Smooth muscle cell (in vitro differentiated cells): ENCODE results near the gene FNBP1. TPM values are rescaled to one million over a fixed set of nuclear protein-coding genes. Genes with fewer than 3 reads are reported as not detected.
A peak's percentile ranks its signal among the peaks of the same experiment; 100 is the strongest.
"Not testable (repeated sequence)": the region's sequence is repeated elsewhere in the genome, so short reads cannot be mapped to it uniquely, and the experiment has no call there.

Source experiments
- DNase-seq: peaks from one replicate; lab custom pipeline; 2025; ENCODE audit not compliant: unreplicated experiment; lab: John Stamatoyannopoulos, UW
- H2AFZ ChIP-seq: fragments of 200-600 bp; sonication (generic); 2 replicates; pipeline ENCODE4 v1.6.0; 2016; ENCODE audit warnings: antibody characterized with exemption, low read depth, mild to moderate bottlenecking
- H3F3A ChIP-seq: fragments of 200-600 bp; sonication (generic); 2 replicates; pipeline ENCODE4 v1.6.0; 2017; ENCODE audit warnings: antibody characterized with exemption, low read depth
- H3K27ac ChIP-seq: fragments of 200-600 bp; sonication (generic); 2 replicates; pipeline ENCODE4 v1.5.1; 2016; ENCODE audit warnings: low read depth, mild to moderate bottlenecking
- H3K27me3 ChIP-seq: fragments of 200-600 bp; sonication (generic); 2 replicates; pipeline ENCODE4 v1.6.1; 2016; ENCODE audit warnings: low read depth, mild to moderate bottlenecking
- H3K36me3 ChIP-seq: fragments of 200-600 bp; sonication (generic); 2 replicates; pipeline ENCODE4 v1.5.1; 2016; ENCODE audit warnings: low read depth
- H3K4me1 ChIP-seq: fragments of 200-600 bp; sonication (generic); 2 replicates; pipeline ENCODE4 v1.5.1; 2016; ENCODE audit warnings: low read depth
- H3K4me2 ChIP-seq: fragments of 200-600 bp; sonication (generic); 2 replicates; pipeline ENCODE4 v1.6.0; 2016; ENCODE audit warnings: mild to moderate bottlenecking
- H3K4me3 ChIP-seq: fragments of 200-600 bp; sonication (generic); 2 replicates; pipeline ENCODE4 v1.5.1; 2016; ENCODE audit warnings: mild to moderate bottlenecking
- H3K79me2 ChIP-seq: fragments of 200-600 bp; sonication (generic); 2 replicates; pipeline ENCODE4 v1.6.0; 2016; ENCODE audit warnings: low read depth, mild to moderate bottlenecking
- H3K9ac ChIP-seq: fragments of 200-600 bp; sonication (generic); 2 replicates; pipeline ENCODE4 v1.6.0; 2016; ENCODE audit warnings: low read depth
- H3K9me3 ChIP-seq: fragments of 200-600 bp; sonication (generic); replicated peaks from 2 replicates; pipeline ENCODE4 v1.5.1; 2016; ENCODE audit warnings: low read depth
- H4K20me1 ChIP-seq: fragments of 200-600 bp; sonication (generic); 2 replicates; pipeline ENCODE4 v1.6.0; 2016; ENCODE audit warnings: low read depth
- WGBS: methylation state at CpG from one replicate; pipeline ENCODE4 v1.1.7; 2016; ENCODE audit warnings: low lambda C conversion rate; 5-methylcytosine and 5-hydroxymethylcytosine counted together
- polyA plus RNA-seq: library from polyadenylated mRNA; unstranded; fragments of >200 nt; fragmentation: Nextera tagmentation; extraction: Ambion mirVana; gene quantifications from 2 replicates; pipeline ENCODE4 v1.2.1, GENCODE V29; 2016
- total RNA-seq: library from RNA; depleted of rRNA; stranded (reverse); fragments of >200 nt; gene quantifications from 2 replicates; pipeline ENCODE4 v1.2.3, GENCODE V29; 2014
- TF ChIP-seq, protein P1 (sequence below): fragments of 200-600 bp; sonication (generic); IDR thresholded peaks from 2 replicates; pipeline ENCODE4 v1.5.1; 2017; ENCODE audit warnings: borderline replicate concordance, mild to moderate bottlenecking, antibody characterized with exemption; ENCODE audit not compliant: insufficient read depth, poor library complexity, severe bottlenecking

The FNBP1 gene
- total and polyA plus RNA-seq, 2 experiments from 2014 or later: 17.1 to 17.2 TPM

DNA sequence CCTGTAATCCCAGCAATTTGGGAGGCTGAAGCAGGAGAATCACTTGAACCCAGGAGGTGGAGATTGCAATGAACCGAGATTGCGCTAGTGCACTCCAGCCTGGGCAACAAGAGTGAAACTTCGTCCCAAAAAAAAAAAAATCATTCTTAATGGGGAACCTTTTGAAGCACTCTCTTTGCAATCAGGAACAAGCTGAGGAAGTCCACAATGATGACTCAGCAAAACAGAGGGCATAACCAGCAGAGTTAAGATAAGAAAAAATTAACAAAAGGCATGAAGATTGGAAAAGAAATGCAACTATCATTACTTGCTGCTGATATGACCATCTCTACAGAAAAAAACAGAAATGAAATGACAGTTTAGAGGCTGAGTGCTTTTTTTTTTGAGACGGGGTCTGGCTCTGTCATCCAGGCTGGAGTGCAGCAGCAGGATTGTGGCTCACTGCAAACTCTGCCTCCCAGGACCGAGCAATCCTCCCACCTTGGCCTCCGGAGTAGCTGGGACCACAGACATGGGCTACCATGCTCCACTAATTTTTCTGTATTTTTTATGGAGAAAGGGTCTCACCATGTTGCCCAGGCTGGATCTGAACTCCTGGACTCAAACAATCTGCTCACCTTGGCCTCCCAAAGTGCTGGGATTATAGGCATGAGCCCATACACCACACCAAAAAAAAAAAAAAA is 88.0 kb downstream of the FNBP1 start:
- H3K79me2 ChIP-seq: peaks cover 5% of the 10 kb centered on the region
- H3K9ac ChIP-seq: no peak overlapping the region
- H3K27me3 ChIP-seq: no peaks in the 10 kb centered on the region
- no peak for DNase-seq
- no peaks in the 10 kb centered on the region for H3K36me3 ChIP-seq
- peak overlapping the region; percentile 37 for H3K27ac ChIP-seq
- TF ChIP-seq, protein P1, sequence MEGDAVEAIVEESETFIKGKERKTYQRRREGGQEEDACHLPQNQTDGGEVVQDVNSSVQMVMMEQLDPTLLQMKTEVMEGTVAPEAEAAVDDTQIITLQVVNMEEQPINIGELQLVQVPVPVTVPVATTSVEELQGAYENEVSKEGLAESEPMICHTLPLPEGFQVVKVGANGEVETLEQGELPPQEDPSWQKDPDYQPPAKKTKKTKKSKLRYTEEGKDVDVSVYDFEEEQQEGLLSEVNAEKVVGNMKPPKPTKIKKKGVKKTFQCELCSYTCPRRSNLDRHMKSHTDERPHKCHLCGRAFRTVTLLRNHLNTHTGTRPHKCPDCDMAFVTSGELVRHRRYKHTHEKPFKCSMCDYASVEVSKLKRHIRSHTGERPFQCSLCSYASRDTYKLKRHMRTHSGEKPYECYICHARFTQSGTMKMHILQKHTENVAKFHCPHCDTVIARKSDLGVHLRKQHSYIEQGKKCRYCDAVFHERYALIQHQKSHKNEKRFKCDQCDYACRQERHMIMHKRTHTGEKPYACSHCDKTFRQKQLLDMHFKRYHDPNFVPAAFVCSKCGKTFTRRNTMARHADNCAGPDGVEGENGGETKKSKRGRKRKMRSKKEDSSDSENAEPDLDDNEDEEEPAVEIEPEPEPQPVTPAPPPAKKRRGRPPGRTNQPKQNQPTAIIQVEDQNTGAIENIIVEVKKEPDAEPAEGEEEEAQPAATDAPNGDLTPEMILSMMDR: no peak
- no peaks in the 10 kb centered on the region for H3K9me3 ChIP-seq
- WGBS: 45% methylated on average over 6 of the region's 6 CpGs
- H3F3A ChIP-seq: peaks cover 12% of the 10 kb centered on the region
- peak overlapping the region; percentile 67 for H3K4me2 ChIP-seq
- no peak overlapping the region for H3K4me3 ChIP-seq
- peaks cover 8% of the 10 kb centered on the region for H3K4me1 ChIP-seq
- H2AFZ ChIP-seq: no peak overlapping the region
- no peaks in the 10 kb centered on the region for H4K20me1 ChIP-seq

DNA sequence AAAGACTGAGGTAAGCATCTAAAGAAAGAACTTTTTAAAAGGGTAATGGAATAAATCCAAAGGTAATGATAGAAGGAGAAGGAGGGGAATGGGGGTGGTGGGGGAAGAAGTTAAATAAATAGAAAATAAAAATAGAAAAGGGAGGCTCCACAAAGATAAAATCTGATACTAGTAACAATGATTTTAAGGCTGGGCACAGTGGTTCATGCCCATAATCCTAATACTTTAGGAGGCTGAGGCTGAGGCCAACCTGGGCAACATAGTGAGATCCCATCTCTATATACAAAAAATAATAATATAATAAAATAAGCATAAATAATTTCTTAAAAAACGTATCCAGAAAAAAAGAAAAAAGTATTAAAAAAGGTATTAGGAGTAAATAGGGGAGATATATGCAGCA is 89.3 kb downstream of the FNBP1 start:
- Histone ChIP-seq H3K27ac (no peak overlapping the region), H3K79me2 (no peaks in the 10 kb centered on the region), H3K9ac (no peak overlapping the region), H3K9me3 (no peaks in the 10 kb centered on the region), H3K27me3 (no peaks in the 10 kb centered on the region), H2AFZ (no peak overlapping the region), H3K36me3 (no peaks in the 10 kb centered on the region), H3K4me3 (no peak overlapping the region), H3K4me1 (peaks cover 8% of the 10 kb centered on the region), H4K20me1 (no peaks in the 10 kb centered on the region), H3K4me2 (no peak overlapping the region), H3F3A (peaks cover 12% of the 10 kb centered on the region)
- no peak for DNase-seq
- TF ChIP-seq, protein P1: no peak
- 100% methylated on average over 1 of the region's 1 CpG for WGBS

GRCh38 chr9:129952337-129952736 is 90.7 kb downstream of the FNBP1 start:
- Histone ChIP-seq H3K27me3 (no peaks in the 10 kb centered on the region), H3F3A (peaks cover 10% of the 10 kb centered on the region), H3K9me3 (no peaks in the 10 kb centered on the region), H3K4me3 (no peak overlapping the region), H3K79me2 (no peaks in the 10 kb centered on the region), H3K9ac (no peak overlapping the region), H3K27ac (no peak overlapping the region), H4K20me1 (no peaks in the 10 kb centered on the region), H2AFZ (no peak overlapping the region), H3K4me1 (peaks cover 8% of the 10 kb centered on the region), H3K4me2 (no peak overlapping the region), H3K36me3 (no peaks in the 10 kb centered on the region)
- TF ChIP-seq, protein P1: no peak
- WGBS: 97% methylated on average over 3 of the region's 3 CpGs
- no peak for DNase-seq

- H4K20me1 ChIP-seq: no peaks in the 10 kb centered on the region
- TF ChIP-seq, protein P1: no peak
- H3K4me2 ChIP-seq: no peak overlapping the region
- H3K4me1 ChIP-seq: no peaks in the 10 kb centered on the region
- 87% methylated on average over 5 of the region's 5 CpGs for WGBS
- H3K9me3 ChIP-seq: no peaks in the 10 kb centered on the region
- H3K4me3 ChIP-seq: no peak overlapping the region
- H3K9ac ChIP-seq: no peak overlapping the region
- no peaks in the 10 kb centered on the region for H3K79me2 ChIP-seq
- no peak overlapping the region for H2AFZ ChIP-seq
- no peaks in the 10 kb centered on the region for H3F3A ChIP-seq
- no peaks in the 10 kb centered on the region for H3K36me3 ChIP-seq
- no peaks in the 10 kb centered on the region for H3K27me3 ChIP-seq
- H3K27ac ChIP-seq: no peak overlapping the region
- no peak for DNase-seq
Observed at GRCh38 chr9:129949821-129950220, 93.2 kb downstream of the FNBP1 start.

DNA sequence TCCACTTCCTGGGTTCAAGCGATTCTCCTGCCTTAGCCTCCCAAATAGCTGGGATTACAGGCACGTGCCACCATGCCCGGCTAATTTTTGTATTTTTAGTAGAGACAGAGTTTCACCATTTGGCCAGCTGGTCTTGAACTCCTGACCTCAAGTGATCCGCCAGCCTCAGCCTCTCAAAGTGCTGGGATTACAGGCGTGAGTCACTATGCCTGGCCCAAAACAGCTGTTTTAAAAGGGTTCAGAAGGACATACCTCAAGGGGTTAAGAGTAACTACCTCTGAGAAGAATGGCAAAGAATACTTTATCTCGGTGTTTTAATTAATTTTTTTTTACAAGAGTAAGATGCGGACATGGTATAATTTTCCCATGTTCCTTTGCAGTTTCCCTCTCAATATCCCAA is 94.4 kb downstream of the FNBP1 start:
- not testable (repeated sequence) for H3K4me1 ChIP-seq, H2AFZ ChIP-seq, H4K20me1 ChIP-seq, H3K9me3 ChIP-seq, H3K36me3 ChIP-seq, H3K27me3 ChIP-seq, H3K4me3 ChIP-seq, H3K9ac ChIP-seq, DNase-seq, H3K79me2 ChIP-seq, H3F3A ChIP-seq, H3K4me2 ChIP-seq, H3K27ac ChIP-seq
- 75% methylated on average over 7 of the region's 7 CpGs for WGBS
